SU-DHL-6 (cell line): ENCODE data around the gene PDE7B.

ENCODE experiments used
- H2AFZ ChIP-seq: fragments of 200-600 bp; sonication (generic); 2 replicates; pipeline ENCODE4 v1.6.1; 2014; ENCODE audit warnings: low read depth, mild to moderate bottlenecking, moderate library complexity, mixed read lengths, antibody characterized with exemption, low read length; ENCODE audit not compliant: severe bottlenecking
- H3F3A ChIP-seq: fragments of 200-600 bp; shearing (Covaris generic); 2 replicates; pipeline ENCODE4 v1.6.0; 2016; ENCODE audit warnings: antibody characterized with exemption, mild to moderate bottlenecking; ENCODE audit not compliant: insufficient read depth
- H3K27ac ChIP-seq: fragments of 200-600 bp; sonication (generic); 2 replicates; pipeline ENCODE4 v1.5.1; 2016; ENCODE audit warnings: low read depth, mild to moderate bottlenecking, low read length, moderate library complexity, mixed read lengths
- H3K27me3 ChIP-seq: fragments of 200-600 bp; sonication (generic), shearing (Covaris generic); 2 replicates; pipeline ENCODE4 v1.6.0; 2014; ENCODE audit warnings: mild to moderate bottlenecking, low read length
- H3K36me3 ChIP-seq: fragments of 200-600 bp; sonication (generic); 2 replicates; pipeline ENCODE4 v1.6.1; 2014; ENCODE audit warnings: mild to moderate bottlenecking, low read length, mixed read lengths
- H3K4me2 ChIP-seq: fragments of 300-600, 200-600 bp; shearing (Covaris generic), sonication (generic); 2 replicates; pipeline ENCODE4 v1.6.0; 2014; ENCODE audit warnings: low read length, low read depth, mild to moderate bottlenecking; ENCODE audit not compliant: poor library complexity, severe bottlenecking
- H3K4me3 ChIP-seq: fragments of 200-600 bp; sonication (generic); 2 replicates; pipeline ENCODE4 v1.5.1; 2014; ENCODE audit warnings: antibody characterized with exemption, low read length, mild to moderate bottlenecking, mixed read lengths; ENCODE audit not compliant: insufficient read depth, poor library complexity, severe bottlenecking
- H3K79me2 ChIP-seq: fragments of 200-600 bp; sonication (generic); 2 replicates; pipeline ENCODE4 v1.6.1; 2014; ENCODE audit warnings: mild to moderate bottlenecking, low read length, moderate library complexity; ENCODE audit not compliant: insufficient read depth
- H3K9ac ChIP-seq: fragments of 200-600 bp; sonication (generic); 2 replicates; pipeline ENCODE4 v1.7.0; 2014; ENCODE audit warnings: mild to moderate bottlenecking, low read length
- H3K9me2 ChIP-seq: fragments of 200-600 bp; sonication (generic); replicated peaks from 2 replicates; pipeline ENCODE4 v1.6.1; 2014; ENCODE audit warnings: low read length; ENCODE audit not compliant: insufficient read depth
- H3K9me3 ChIP-seq: fragments of 200-600 bp; sonication (generic); 2 replicates; pipeline ENCODE4 v1.6.1; 2014; ENCODE audit warnings: low read length, mixed read lengths; ENCODE audit not compliant: insufficient read depth
- H4K20me1 ChIP-seq: fragments of 200-600 bp; sonication (generic); 2 replicates; pipeline ENCODE4 v1.6.1; 2014; ENCODE audit warnings: low read depth, mild to moderate bottlenecking, antibody characterized with exemption, low read length, moderate library complexity, mixed read lengths
- CTCF ChIP-seq: fragments of 200-600 bp; sonication (generic); IDR thresholded peaks from one replicate; pipeline ENCODE4 v1.5.1; 2017; ENCODE audit warnings: antibody characterized with exemption, mild to moderate bottlenecking, low read length, moderate library complexity; ENCODE audit not compliant: insufficient read depth, poor library complexity, severe bottlenecking
- EZH2phosphoT487 ChIP-seq: fragments of 200-600 bp; sonication (generic), shearing (Covaris generic); conservative IDR thresholded peaks from 2 replicates; pipeline ENCODE4 v1.6.1; 2018; ENCODE audit warnings: mild to moderate bottlenecking, antibody characterized with exemption, low read length, moderate library complexity, mixed read lengths

The PDE7B gene

GRCh38 chr6:136155191-136155590, 303.7 kb downstream of the PDE7B start:
- no peaks in the 10 kb centered on the region for H3K79me2 ChIP-seq
- no peaks in the 10 kb centered on the region for H3K9me3 ChIP-seq
- no peak overlapping the region for H3K9ac ChIP-seq
- no peak overlapping the region for H2AFZ ChIP-seq
- TF ChIP-seq CTCF = no peak
- TF ChIP-seq EZH2phosphoT487 = no peak
- no peak overlapping the region for H3K27ac ChIP-seq
- H3K36me3 ChIP-seq = no peaks in the 10 kb centered on the region
- H3K4me3 ChIP-seq = no peak overlapping the region
- H4K20me1 ChIP-seq = no peaks in the 10 kb centered on the region
- no peaks in the 10 kb centered on the region for H3F3A ChIP-seq
- H3K27me3 ChIP-seq = no peaks in the 10 kb centered on the region
- H3K9me2 ChIP-seq = no peaks in the 10 kb centered on the region
- H3K4me2 ChIP-seq = no peak overlapping the region

- Histone ChIP-seq H3K4me3 (no peak overlapping the region), H3K27me3 (no peaks in the 10 kb centered on the region), H3F3A (no peaks in the 10 kb centered on the region), H3K36me3 (no peaks in the 10 kb centered on the region), H3K9me2 (no peaks in the 10 kb centered on the region), H2AFZ (no peak overlapping the region), H3K9ac (no peak overlapping the region), H3K27ac (no peak overlapping the region), H3K9me3 (no peaks in the 10 kb centered on the region), H4K20me1 (no peaks in the 10 kb centered on the region), H3K79me2 (no peaks in the 10 kb centered on the region), H3K4me2 (no peak overlapping the region)
- TF ChIP-seq EZH2phosphoT487 (no peak), CTCF (no peak)
Measured at GRCh38 chr6:136157743-136158142, 306.2 kb downstream of the PDE7B start.

- Histone ChIP-seq H3K4me3 (no peak overlapping the region), H3K9me2 (no peaks in the 10 kb centered on the region), H2AFZ (no peak overlapping the region), H3K36me3 (no peaks in the 10 kb centered on the region), H4K20me1 (no peaks in the 10 kb centered on the region), H3K9ac (no peak overlapping the region), H3K79me2 (no peaks in the 10 kb centered on the region), H3K9me3 (no peaks in the 10 kb centered on the region), H3K4me2 (no peak overlapping the region), H3K27ac (no peak overlapping the region), H3K27me3 (no peaks in the 10 kb centered on the region), H3F3A (no peaks in the 10 kb centered on the region)
- TF ChIP-seq EZH2phosphoT487 (no peak), CTCF (no peak)
Measured at GRCh38 chr6:136158387-136158821, 306.9 kb downstream of the PDE7B start.
